Measurements from ENCODE around the gene NFKB2.

DNA sequence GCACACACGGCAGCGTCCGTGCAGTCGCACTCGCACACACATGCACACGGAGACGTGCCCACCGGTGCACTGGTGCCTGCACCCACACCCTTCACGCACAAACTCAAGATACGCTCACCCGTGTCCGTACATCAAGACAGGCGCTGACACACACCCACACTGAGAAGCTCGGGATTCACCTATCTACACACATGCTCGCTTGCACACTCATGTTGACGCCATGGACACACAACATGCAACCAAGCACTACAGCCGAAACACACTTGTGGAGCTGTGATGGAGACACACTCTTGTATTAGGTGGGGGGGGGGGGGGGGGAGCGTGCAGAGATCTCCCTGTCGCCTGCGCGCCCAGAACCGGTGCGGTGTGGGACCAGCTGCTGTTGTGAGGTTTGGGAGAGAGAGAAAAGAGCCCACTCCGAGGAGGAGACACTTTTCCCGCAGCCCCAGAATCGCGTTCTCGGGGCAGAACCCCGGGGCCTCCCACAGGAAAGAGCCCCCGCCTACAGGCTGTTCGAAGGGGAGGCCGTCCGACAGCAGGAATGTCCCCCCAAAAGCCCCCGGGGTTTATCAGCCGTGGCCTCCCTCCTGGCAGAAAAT lies 605 bp upstream of the NFKB2 start:
- TF ChIP-seq CTCF (IDR thresholded peaks at IDR 0.05) = no peak
- TF ChIP-seq POLR2A (IDR thresholded peaks at IDR 0.05) = no peak
